SK-N-SH (cell line): ENCODE data around the gene ADGRL3. TPM values are rescaled to one million over a fixed set of nuclear protein-coding genes. Genes with fewer than 3 reads are reported as not detected.

Experiments used
- CTCF ChIA-PET: fragments of 300-600, 350-600 bp; formaldehyde crosslinking; extraction: SDS; loops from one replicate; lab custom pipeline; 2021; lab: Yijun Ruan, JAX
- POLR2A ChIA-PET: fragments of 350-600 bp; sonication (Branson Sonifier 250); formaldehyde crosslinking; extraction: SDS; loops from one replicate; lab custom pipeline; 2020; ENCODE audit warnings: antibody characterized with exemption, inconsistent platforms; lab: Yijun Ruan, JAX
- DNase-seq: peaks from one replicate; pipeline ENCODE4 v3.0.0; 2012
- H2AFZ ChIP-seq: fragments of 200-600 bp; sonication (generic); 2 replicates; pipeline ENCODE4 v1.8.1; 2016; ENCODE audit warnings: antibody characterized with exemption, mild to moderate bottlenecking, low read depth
- H3F3A ChIP-seq: fragments of 200-600 bp; sonication (generic); replicated peaks from 2 replicates; pipeline ENCODE3; 2016; ENCODE audit warnings: antibody characterized with exemption, mild to moderate bottlenecking; ENCODE audit not compliant: insufficient read depth
- H3K27ac ChIP-seq, 2 experiments: fragments of 200-500 bp in 1 of 2; fragments of 200-600 bp in 1 of 2; sonication (Bioruptor generic) in 1 of 2; sonication (generic), shearing (Covaris generic) in 1 of 2; 2 replicates each; pipeline versions ENCODE4 v1.5.1 to v1.6.1; 2014 to 2016; ENCODE audit warnings: low read depth in 2 of 2, inconsistent platforms in 1 of 2, low read length in 1 of 2, mild to moderate bottlenecking in 1 of 2, mixed read lengths in 1 of 2
- H3K27me3 ChIP-seq: fragments of 200-600 bp; sonication (generic), shearing (Covaris generic); 2 replicates; pipeline ENCODE4 v1.6.1; 2016; ENCODE audit warnings: mixed run types; ENCODE audit not compliant: insufficient read depth
- H3K36me3 ChIP-seq, 2 experiments: fragments of 200-500 bp in 1 of 2; fragments of 200-600 bp in 1 of 2; sonication (Bioruptor generic) in 1 of 2; sonication (generic) in 1 of 2; replicated peaks in 1 of 2; 2 replicates each; pipeline versions ENCODE3 to v1.5.1; 2014 to 2016; ENCODE audit warnings: low read length in 1 of 2, mild to moderate bottlenecking in 1 of 2; ENCODE audit not compliant: insufficient read depth in 2 of 2, control insufficient read depth in 1 of 2
- H3K4me1 ChIP-seq, 2 experiments: fragments of 200-500 bp in 1 of 2; fragments of 200-600 bp in 1 of 2; sonication (Bioruptor generic) in 1 of 2; sonication (generic), shearing (Covaris generic) in 1 of 2; 2 replicates each; pipeline versions ENCODE4 v1.5.1 to v1.6.1; 2014 to 2016; ENCODE audit warnings: low read depth in 1 of 2, low read length in 1 of 2, mixed run types in 1 of 2; ENCODE audit not compliant: insufficient read depth in 2 of 2, control insufficient read depth in 1 of 2
- H3K4me2 ChIP-seq: fragments of 200-600 bp; sonication (generic), shearing (Covaris generic); 2 replicates; pipeline ENCODE4 v1.6.1; 2017; ENCODE audit warnings: mixed run types
- H3K4me3 ChIP-seq, 2 experiments: fragments of 200-500 bp in 1 of 2; fragments of 200-600 bp in 1 of 2; sonication (Bioruptor generic) in 1 of 2; sonication (generic), shearing (Covaris generic) in 1 of 2; 2 replicates each; pipeline versions ENCODE4 v1.5.1 to v1.8.1; 2014 to 2016; ENCODE audit warnings: low read depth in 2 of 2, inconsistent platforms in 1 of 2, low read length in 1 of 2, mild to moderate bottlenecking in 1 of 2, mixed read lengths in 1 of 2, moderate library complexity in 1 of 2
- H3K79me2 ChIP-seq: fragments of 200-600 bp; sonication (generic); 2 replicates; pipeline ENCODE4 v1.8.1; 2017; ENCODE audit warnings: mild to moderate bottlenecking; ENCODE audit not compliant: insufficient read depth
- H3K9ac ChIP-seq: fragments of 200-600 bp; sonication (generic); 2 replicates; pipeline ENCODE4 v1.6.1; 2017; ENCODE audit warnings: mixed run types
- H3K9me2 ChIP-seq: fragments of 200-600 bp; sonication (generic); 2 replicates; pipeline ENCODE4 v1.6.1; 2017; ENCODE audit warnings: mixed run types
- H3K9me3 ChIP-seq: fragments of 200-600 bp; sonication (generic); 2 replicates; pipeline ENCODE4 v1.6.1; 2017; ENCODE audit warnings: mixed run types, mild to moderate bottlenecking, moderate library complexity
- H4K20me1 ChIP-seq: fragments of 200-600 bp; sonication (generic); 2 replicates; pipeline ENCODE4 v1.6.1; 2017; ENCODE audit warnings: mild to moderate bottlenecking, mixed run types; ENCODE audit not compliant: insufficient read depth
- CHD2 ChIP-seq: fragments of 150-350 bp; IDR thresholded peaks from 2 replicates; pipeline ENCODE4 v1.6.1; 2018; ENCODE audit warnings: low read length; ENCODE audit not compliant: partially characterized antibody
- CTCF ChIP-seq: fragments of 200-600 bp; sonication (generic); IDR thresholded peaks from 2 replicates; pipeline ENCODE4 v1.6.1; 2017; ENCODE audit warnings: antibody characterized with exemption, mild to moderate bottlenecking, moderate library complexity
- EP300 ChIP-seq, 2 experiments: IDR thresholded peaks; 2 replicates each; pipeline versions ENCODE4 v1.4.0 to v1.6.1; 2012; ENCODE audit warnings: borderline replicate concordance in 1 of 2, low read depth in 1 of 2, low read length in 1 of 2
- EZH2phosphoT487 ChIP-seq: fragments of 200-600 bp; sonication (generic); IDR thresholded peaks from 2 replicates; pipeline ENCODE4 v1.6.1; 2017; ENCODE audit warnings: low read depth, mixed run types, mild to moderate bottlenecking, antibody characterized with exemption, moderate library complexity, borderline replicate concordance
- FOXM1 ChIP-seq: IDR thresholded peaks from 2 replicates; pipeline ENCODE4 v1.4.0; 2012; ENCODE audit warnings: low read depth, mild to moderate bottlenecking
- GABPA ChIP-seq: IDR thresholded peaks from 2 replicates; pipeline ENCODE4 v1.4.0; 2012; ENCODE audit warnings: low read depth, mild to moderate bottlenecking
- IRF3 ChIP-seq: fragments of 150-350 bp; IDR thresholded peaks from 2 replicates; pipeline ENCODE4 v1.6.1; 2016; ENCODE audit warnings: mild to moderate bottlenecking, low read depth, low read length
- MEF2A ChIP-seq: IDR thresholded peaks from 2 replicates; pipeline ENCODE4 v1.4.0; 2012; ENCODE audit warnings: low read depth, borderline replicate concordance
- MXI1 ChIP-seq: IDR thresholded peaks from 2 replicates; pipeline ENCODE4 v1.6.1; 2012; ENCODE audit warnings: mild to moderate bottlenecking, low read depth, low read length, improper control_type of control experiment
- NFIC ChIP-seq: IDR thresholded peaks from 2 replicates; pipeline ENCODE4 v1.4.0; 2012; ENCODE audit warnings: borderline replicate concordance
- NRF1 ChIP-seq: IDR thresholded peaks from 2 replicates; pipeline ENCODE4 v1.6.1; 2012; ENCODE audit warnings: low read depth, mild to moderate bottlenecking, low read length
- POLR2AphosphoS5 ChIP-seq: IDR thresholded peaks from 2 replicates; pipeline ENCODE4 v1.6.1; 2012; ENCODE audit warnings: low read depth, low read length
- RAD21 ChIP-seq: IDR thresholded peaks from 2 replicates; pipeline ENCODE4 v1.6.1; 2012; ENCODE audit warnings: mild to moderate bottlenecking, low read length
- RFX5 ChIP-seq: IDR thresholded peaks from 2 replicates; pipeline ENCODE4 v1.6.1; 2012; ENCODE audit warnings: mild to moderate bottlenecking, improper control_type of control experiment, low read length
- RXRA ChIP-seq: IDR thresholded peaks from 2 replicates; pipeline ENCODE4 v1.4.0; 2012; ENCODE audit warnings: low read depth, mild to moderate bottlenecking, borderline replicate concordance
- TAF1 ChIP-seq: IDR thresholded peaks from 2 replicates; pipeline ENCODE4 v1.6.1; 2012; ENCODE audit warnings: low read depth, mild to moderate bottlenecking, low read length, moderate library complexity, borderline replicate concordance
- TCF12 ChIP-seq: IDR thresholded peaks from 2 replicates; pipeline ENCODE4 v1.4.0; 2012
- USF1 ChIP-seq: IDR thresholded peaks from 2 replicates; pipeline ENCODE4 v1.4.0; 2012; ENCODE audit warnings: low read depth, borderline replicate concordance
- WGBS: methylation state at CpG from one replicate; pipeline ENCODE4 v1.1.6; 2017; ENCODE audit warnings: low lambda C conversion rate; 5-methylcytosine and 5-hydroxymethylcytosine counted together
- polyA plus RNA-seq, 3 experiments: library from polyadenylated mRNA; depleted of rRNA; stranded (reverse); fragments of >200 nt; gene quantifications; 2 replicates each; pipeline ENCODE4 v1.2.3, GENCODE V29; 2012
- TF ChIP-seq, protein P1 (sequence below): IDR thresholded peaks from 2 replicates; pipeline ENCODE4 v1.4.0; 2012; ENCODE audit warnings: low read depth

The ADGRL3 gene
- polyA plus RNA-seq, 1 of the 3 experiments (the other 2 are of a cell fraction): 0.03 TPM

DNA sequence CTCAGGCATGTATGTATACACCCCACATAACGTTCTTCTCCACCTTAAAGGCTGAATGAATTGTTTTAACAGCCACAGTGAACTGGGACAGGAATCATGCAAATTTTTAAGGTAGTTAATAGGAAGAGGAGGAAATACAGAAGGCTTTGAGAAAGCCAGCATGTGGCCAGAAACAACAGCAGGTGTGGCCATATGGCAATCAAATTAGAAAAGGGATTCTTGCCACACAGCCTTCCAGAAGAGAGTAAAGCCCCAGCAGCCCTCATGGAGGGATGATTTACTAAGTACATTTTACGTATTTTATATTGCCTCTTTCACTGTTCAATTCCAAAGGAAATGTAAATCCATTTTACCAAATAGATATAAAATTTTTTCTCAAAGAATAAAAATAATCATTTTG lies 792.2 kb downstream of the ADGRL3 start:
- CTCF ChIA-PET: no interaction called here
- H2AFZ ChIP-seq: no peak overlapping the region
- 63% methylated on average over 2 of the region's 2 CpGs for WGBS
- no peaks in the 10 kb centered on the region for H3K4me1 ChIP-seq
- no peaks in the 10 kb centered on the region for H3K27me3 ChIP-seq
- H3K79me2 ChIP-seq: no peaks in the 10 kb centered on the region
- POLR2A ChIA-PET: no interaction called here
- no peak overlapping the region for H3K4me2 ChIP-seq
- H3K9ac ChIP-seq: no peak overlapping the region
- TF ChIP-seq POLR2AphosphoS5 (no peak), MEF2A (no peak), GABPA (no peak), CTCF (no peak), EP300 (IDR thresholded peaks at IDR 0.05; ENCODE audit: borderline replicate concordance in 1 of 2, low read depth in 1 of 2, low read length in 1 of 2) (no peak), IRF3 (no peak), MXI1 (no peak), NFIC (no peak), NRF1 (no peak), RAD21 (no peak)
- no peaks in the 10 kb centered on the region for H4K20me1 ChIP-seq
- H3F3A ChIP-seq: no peaks in the 10 kb centered on the region
- no peak for DNase-seq
- H3K9me3 ChIP-seq: no peaks in the 10 kb centered on the region
- H3K27ac ChIP-seq: no peak overlapping the region
- H3K9me2 ChIP-seq: no peaks in the 10 kb centered on the region
- no peak overlapping the region for H3K4me3 ChIP-seq
- H3K36me3 ChIP-seq: no peaks in the 10 kb centered on the region

DNA sequence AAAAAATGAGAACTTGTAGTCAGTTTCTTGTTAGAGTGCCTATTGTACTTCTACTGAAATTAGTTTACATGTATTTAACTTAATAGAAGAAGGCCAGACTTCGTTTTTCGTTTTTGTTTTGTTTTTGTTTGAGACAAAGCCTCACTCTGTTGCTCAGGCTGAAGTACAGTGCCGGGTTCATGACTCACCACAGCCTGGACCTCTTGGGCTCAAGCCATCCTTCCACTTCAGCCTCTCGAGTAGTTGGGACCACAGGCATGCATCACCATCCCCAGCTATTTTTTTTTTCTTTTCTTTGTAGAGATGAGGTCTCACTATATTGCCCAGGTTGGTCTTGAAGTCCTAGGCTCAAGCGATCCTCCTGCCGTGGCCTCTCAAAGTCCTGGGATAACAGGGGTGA lies 793.9 kb downstream of the ADGRL3 start:
- POLR2A ChIA-PET: no interaction called here
- Histone ChIP-seq H3K4me3 (no peak overlapping the region), H3K79me2 (no peaks in the 10 kb centered on the region), H3K27me3 (no peaks in the 10 kb centered on the region), H3K36me3 (no peaks in the 10 kb centered on the region), H3K27ac (no peak overlapping the region), H3K9ac (no peak overlapping the region), H2AFZ (no peak overlapping the region), H3F3A (no peaks in the 10 kb centered on the region), H4K20me1 (no peaks in the 10 kb centered on the region), H3K4me2 (no peak overlapping the region), H3K9me2 (no peaks in the 10 kb centered on the region), H3K9me3 (no peaks in the 10 kb centered on the region), H3K4me1 (no peaks in the 10 kb centered on the region)
- no peak for DNase-seq
- WGBS: 48% methylated on average over 6 of the region's 6 CpGs
- CTCF ChIA-PET: no interaction called here
- TF ChIP-seq FOXM1 (no peak), TAF1 (no peak), USF1 (no peak), CTCF (no peak), TCF12 (no peak), RAD21 (no peak), RFX5 (no peak), GABPA (no peak), CHD2 (no peak), RXRA (no peak), IRF3 (no peak), EZH2phosphoT487 (no peak), MEF2A (no peak), POLR2AphosphoS5 (no peak)
- TF ChIP-seq, protein P1, sequence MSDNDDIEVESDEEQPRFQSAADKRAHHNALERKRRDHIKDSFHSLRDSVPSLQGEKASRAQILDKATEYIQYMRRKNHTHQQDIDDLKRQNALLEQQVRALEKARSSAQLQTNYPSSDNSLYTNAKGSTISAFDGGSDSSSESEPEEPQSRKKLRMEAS: no peak
